HUES64 (cell line): Measurements from ENCODE around the gene POLR1A.

Experiments
- H3K27ac ChIP-seq: 2 replicates; pipeline ENCODE4 v1.7.0; 2013; ENCODE audit warnings: low read depth, low read length, inconsistent platforms
- H3K27me3 ChIP-seq: 2 replicates; pipeline ENCODE4 v1.6.1; 2013; ENCODE audit warnings: mild to moderate bottlenecking, low read length; ENCODE audit not compliant: insufficient read depth
- H3K36me3 ChIP-seq: 2 replicates; pipeline ENCODE4 v1.6.1; 2013; ENCODE audit warnings: mild to moderate bottlenecking, low read length; ENCODE audit not compliant: insufficient read depth
- H3K4me1 ChIP-seq: 2 replicates; pipeline ENCODE4 v1.6.1; 2013; ENCODE audit warnings: mild to moderate bottlenecking, low read length, moderate library complexity; ENCODE audit not compliant: insufficient read depth
- H3K4me3 ChIP-seq: 2 replicates; pipeline ENCODE4 v1.5.1; 2013; ENCODE audit warnings: mild to moderate bottlenecking, low read length, moderate library complexity
- H3K9ac ChIP-seq: 2 replicates; pipeline ENCODE4 v1.6.1; 2013; ENCODE audit warnings: mild to moderate bottlenecking, low read depth, low read length
- H3K9me3 ChIP-seq: 2 replicates; pipeline ENCODE4 v1.6.1; 2013; ENCODE audit warnings: low read depth, low read length; ENCODE audit not compliant: insufficient read depth
- whole genome bisulfite sequencing: fragments of 150-250, 120-280 bp; methylation state at CpG from one replicate; pipeline ENCODE4 v1.1.7; 2013; ENCODE audit warnings: missing lambda C conversion rate; 5-methylcytosine and 5-hydroxymethylcytosine counted together

POLR1A gene

GRCh38 chr2:86135653-86136052 lies 30.0 kb upstream of the POLR1A start:
- 95% methylated on average over 5 of the region's 5 CpGs for WGBS
- no peaks in the 10 kb centered on the region for H3K27me3 ChIP-seq
- no peak overlapping the region for H3K27ac ChIP-seq
- no peak overlapping the region for H3K9ac ChIP-seq
- H3K4me3 ChIP-seq = no peak overlapping the region
- H3K4me1 ChIP-seq = no peaks in the 10 kb centered on the region
- H3K36me3 ChIP-seq = peaks cover 100% of the 10 kb centered on the region
- H3K9me3 ChIP-seq = no peaks in the 10 kb centered on the region

DNA sequence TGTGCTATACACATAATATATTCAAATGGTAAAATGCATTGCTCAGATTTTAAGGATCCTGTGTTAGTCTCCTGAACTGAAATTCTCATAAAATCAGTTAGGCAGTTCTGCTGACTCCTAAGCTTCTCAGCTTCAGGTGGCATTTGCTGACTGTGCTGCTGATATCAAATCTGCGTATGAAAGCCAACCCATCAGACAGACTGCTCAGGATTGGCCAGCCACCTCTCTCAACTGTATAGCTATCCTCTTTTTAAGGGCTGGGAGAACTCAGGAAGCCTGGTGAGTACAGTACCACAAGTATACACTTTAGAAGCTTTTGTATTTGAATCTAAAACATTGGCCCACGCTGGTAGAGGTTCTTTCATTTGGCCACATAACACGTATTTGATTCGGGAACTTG lies 29.0 kb upstream of the POLR1A start:
- Histone ChIP-seq H3K27me3 (no peaks in the 10 kb centered on the region), H3K27ac (no peak overlapping the region), H3K4me1 (no peaks in the 10 kb centered on the region), H3K4me3 (no peak overlapping the region), H3K9ac (no peak overlapping the region), H3K9me3 (no peaks in the 10 kb centered on the region), H3K36me3 (peaks cover 100% of the 10 kb centered on the region)
- 97% methylated on average over 4 of the region's 4 CpGs for WGBS

DNA sequence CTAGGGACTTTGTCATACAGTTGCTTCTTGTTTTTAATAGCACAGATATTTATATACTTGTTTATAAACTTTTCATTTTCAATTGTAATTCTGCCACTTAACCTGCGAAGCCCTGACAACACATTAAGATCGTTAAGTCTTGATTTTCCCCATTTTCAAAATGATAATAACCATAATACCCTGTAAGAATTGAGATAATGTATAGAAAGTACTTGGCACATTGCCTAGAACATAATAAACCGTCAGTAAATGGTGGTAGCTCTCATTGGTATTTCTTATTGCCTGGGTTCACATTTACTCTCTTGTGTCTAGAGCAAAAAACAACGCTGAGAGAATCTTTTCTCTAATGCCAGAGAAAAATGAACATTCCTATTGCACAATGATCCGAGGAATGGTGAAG lies 19.0 kb upstream of the POLR1A start:
- Histone ChIP-seq H3K4me1 (no peaks in the 10 kb centered on the region), H3K4me3 (no peak overlapping the region), H3K9ac (no peak overlapping the region), H3K9me3 (no peaks in the 10 kb centered on the region), H3K36me3 (peaks cover 99% of the 10 kb centered on the region), H3K27ac (no peak overlapping the region), H3K27me3 (no peaks in the 10 kb centered on the region)
- 98% methylated on average over 4 of the region's 5 CpGs for WGBS

- Histone ChIP-seq H3K27me3 (no peaks in the 10 kb centered on the region), H3K4me1 (no peaks in the 10 kb centered on the region), H3K9ac (no peak overlapping the region), H3K4me3 (no peak overlapping the region), H3K9me3 (no peaks in the 10 kb centered on the region), H3K27ac (no peak overlapping the region), H3K36me3 (peaks cover 99% of the 10 kb centered on the region)
- 96% methylated on average over 5 of the region's 5 CpGs for WGBS
Measured at GRCh38 chr2:86123328-86123925, 17.7 kb upstream of the POLR1A start.

GRCh38 chr2:86118130-86118529 lies 12.4 kb upstream of the POLR1A start:
- H3K4me3 ChIP-seq = no peak overlapping the region
- no peak overlapping the region for H3K27ac ChIP-seq
- no peak overlapping the region for H3K9ac ChIP-seq
- 92% methylated on average over 2 of the region's 2 CpGs for WGBS
- H3K27me3 ChIP-seq = no peaks in the 10 kb centered on the region
- H3K36me3 ChIP-seq = peaks cover 98% of the 10 kb centered on the region
- no peaks in the 10 kb centered on the region for H3K9me3 ChIP-seq
- H3K4me1 ChIP-seq = peaks cover 19% of the 10 kb centered on the region; the same call in 1 of the 2 replicates

DNA sequence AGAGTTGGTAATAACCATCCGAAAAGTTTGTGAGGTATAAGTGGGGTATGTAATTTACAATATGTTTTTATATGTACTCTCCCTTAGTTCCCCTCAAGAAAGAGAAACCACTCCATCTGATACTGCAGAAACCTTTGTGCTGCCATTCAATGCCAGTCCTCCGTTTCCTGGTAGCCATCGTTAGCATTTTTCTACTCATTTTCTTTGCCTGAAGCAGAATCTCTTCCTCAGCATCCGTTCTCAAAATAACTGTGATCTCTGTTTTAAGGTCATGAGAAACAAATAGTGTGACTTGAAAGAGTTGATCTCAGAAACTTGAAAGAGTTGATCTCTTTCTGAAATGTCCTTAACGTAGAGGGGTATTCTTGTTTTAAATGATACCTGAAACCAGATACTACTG lies 1.3 kb upstream of the POLR1A start:
- Histone ChIP-seq H3K36me3 (peaks cover 64% of the 10 kb centered on the region), H3K4me3 (peak overlapping the region; percentile 83), H3K4me1 (peaks cover 13% of the 10 kb centered on the region), H3K9me3 (no peaks in the 10 kb centered on the region), H3K9ac (peak overlapping the region; percentile 95), H3K27me3 (no peaks in the 10 kb centered on the region), H3K27ac (peak overlapping the region; percentile 83; the same call in 1 of the 2 replicates)
- WGBS = 23% methylated on average over 4 of the region's 5 CpGs

- WGBS = under 1% methylated on average over 43 of the region's 44 CpGs
- H3K36me3 ChIP-seq = peaks cover 67% of the 10 kb centered on the region
- H3K9me3 ChIP-seq = no peaks in the 10 kb centered on the region
- H3K4me3 ChIP-seq = peak within 1 kb of the TSS; percentile 83
- no peaks in the 10 kb centered on the region for H3K27me3 ChIP-seq
- peak within 1 kb of the TSS; percentile 83 for H3K27ac ChIP-seq
- H3K4me1 ChIP-seq = peaks cover 13% of the 10 kb centered on the region
- H3K9ac ChIP-seq = peak within 1 kb of the TSS; percentile 95
Measured at GRCh38 chr2:86105969-86106945, 571 bp upstream of the POLR1A start, which contains the start of gene PTCD3. Gene PTCD3 (plus strand): TSS chr2:86106235. CDS start chr2:86106248, 13 bp downstream.

DNA sequence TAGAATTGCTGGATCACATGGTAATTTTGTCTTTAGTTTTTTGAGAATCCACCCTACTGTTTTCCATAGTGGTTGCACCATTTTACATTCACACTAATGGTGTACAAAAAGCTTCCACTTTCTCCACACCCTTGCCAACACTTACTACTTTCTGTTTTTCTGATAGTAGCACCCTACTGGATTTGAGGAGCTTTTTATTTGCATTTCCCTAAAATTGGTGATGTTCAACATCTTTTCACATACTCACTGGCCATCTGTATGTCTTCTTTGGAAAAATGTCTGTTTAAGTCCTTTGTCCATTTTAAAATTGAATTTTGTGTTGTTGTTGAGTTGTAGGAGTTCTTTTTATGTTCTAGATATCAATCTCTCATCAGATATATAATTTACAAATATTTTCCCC lies 3.5 kb downstream of the POLR1A start:
- Histone ChIP-seq H3K36me3 (peaks cover 69% of the 10 kb centered on the region), H3K9me3 (no peaks in the 10 kb centered on the region), H3K27ac (no peak overlapping the region), H3K4me1 (peaks cover 6% of the 10 kb centered on the region), H3K27me3 (no peaks in the 10 kb centered on the region), H3K4me3 (no peak overlapping the region), H3K9ac (no peak overlapping the region)

DNA sequence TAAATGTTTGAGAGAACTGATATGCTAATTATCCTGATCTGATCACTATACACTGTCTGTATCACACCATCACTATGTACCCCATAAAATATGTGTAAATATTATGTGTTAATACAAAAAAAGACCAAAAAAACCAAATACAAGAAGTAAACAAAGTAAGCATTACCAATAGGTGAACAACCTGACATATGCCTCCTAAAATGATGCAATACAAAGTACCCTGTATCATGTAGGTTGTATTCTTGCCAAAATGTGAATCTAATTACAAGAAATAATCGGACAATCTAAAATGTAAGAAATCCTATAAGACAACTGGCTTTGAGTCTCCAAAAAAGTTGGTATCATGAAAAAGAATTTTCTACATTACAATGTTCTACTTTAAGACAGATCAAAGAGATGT lies 7.8 kb downstream of the POLR1A start:
- Histone ChIP-seq H3K4me3 (no peak overlapping the region), H3K9ac (no peak overlapping the region), H3K4me1 (no peaks in the 10 kb centered on the region), H3K36me3 (peaks cover 95% of the 10 kb centered on the region), H3K27ac (no peak overlapping the region), H3K9me3 (no peaks in the 10 kb centered on the region), H3K27me3 (no peaks in the 10 kb centered on the region)
- no CpG with 5 or more reads among the region's 1 CpG for WGBS

GRCh38 chr2:86097114-86097896 lies 8.4 kb downstream of the POLR1A start:
- no peak overlapping the region for H3K4me3 ChIP-seq
- no peak overlapping the region for H3K27ac ChIP-seq
- 94% methylated on average over 1 of the region's 3 CpGs for WGBS
- no peaks in the 10 kb centered on the region for H3K9me3 ChIP-seq
- no peaks in the 10 kb centered on the region for H3K27me3 ChIP-seq
- no peaks in the 10 kb centered on the region for H3K4me1 ChIP-seq
- H3K9ac ChIP-seq = no peak overlapping the region
- H3K36me3 ChIP-seq = peaks cover 93% of the 10 kb centered on the region

GRCh38 chr2:86094229-86094628 lies 11.5 kb downstream of the POLR1A start:
- no peak overlapping the region for H3K27ac ChIP-seq
- H3K36me3 ChIP-seq = peaks cover 89% of the 10 kb centered on the region

More at GRCh38 chr2:86094229-86094628, 11.5 kb downstream of the POLR1A start:
- Histone ChIP-seq H3K4me1 (no peaks in the 10 kb centered on the region), H3K9me3 (no peaks in the 10 kb centered on the region), H3K9ac (no peak overlapping the region), H3K27me3 (no peaks in the 10 kb centered on the region), H3K4me3 (no peak overlapping the region)
- 87% methylated on average over 1 of the region's 1 CpG for WGBS
